Upper lobe of left lung (tissue), 6 donors: ENCODE data around the gene CDC45. TPM values are rescaled to one million over a fixed set of nuclear protein-coding genes. Genes with fewer than 3 reads are reported as not detected.

ENCODE experiments used
- ATAC-seq, 2 donors: fragments of 200-7000 bp; cut with Tn5 transposase; one replicate each; pipeline ENCODE4 v1.9.1; 2022; ENCODE audit warnings: mild to moderate bottlenecking in 2 of 2, moderate library complexity in 2 of 2; ENCODE audit not compliant: low FRiP score in 2 of 2
- DNase-seq, 2 donors: peaks; one replicate each; pipeline ENCODE4 v3.0.0-alpha.2; 2019 to 2020
- H3K27ac ChIP-seq, 4 donors: fragments of 200-600 bp; sonication (generic); one replicate each; pipeline ENCODE4 v1.5.1; 2016 to 2019
- H3K27me3 ChIP-seq, 4 donors: fragments of 200-600 bp; sonication (generic); one replicate each; pipeline ENCODE4 v1.5.1; 2017 to 2019
- H3K36me3 ChIP-seq, 4 donors: fragments of 200-600 bp; sonication (generic); one replicate each; pipeline ENCODE4 v1.5.1; 2016 to 2019
- H3K4me1 ChIP-seq, 4 donors: fragments of 200-600 bp; sonication (generic); one replicate each; pipeline ENCODE4 v1.5.1; 2018 to 2019
- H3K4me3 ChIP-seq, 4 donors: fragments of 200-600 bp; sonication (generic); one replicate each; pipeline ENCODE4 v1.5.1; 2017 to 2019; ENCODE audit warnings: mild to moderate bottlenecking in 2 of 4, moderate library complexity in 1 of 4
- H3K9me3 ChIP-seq, 4 donors: fragments of 200-600 bp; sonication (generic); one replicate each; pipeline ENCODE4 v1.5.1; 2018 to 2019
- CTCF ChIP-seq, 6 experiments: fragments of 450-650 bp in 4 of 6; fragments of 200-600 bp in 2 of 6; sonication (generic) in 2 of 6; IDR thresholded peaks; one replicate each; pipeline ENCODE4 v1.5.1; 2016 to 2019; ENCODE audit warnings: antibody characterized with exemption in 6 of 6
- EP300 ChIP-seq, 4 donors: sonication (generic); formaldehyde crosslinking; IDR thresholded peaks; one replicate each; pipeline ENCODE4 v1.5.1; 2017; ENCODE audit warnings: antibody characterized with exemption in 4 of 4, control low read depth in 2 of 4
- POLR2A ChIP-seq, 4 donors: fragments of 450-650 bp; IDR thresholded peaks; one replicate each; pipeline ENCODE4 v1.5.1; 2016 to 2017; ENCODE audit warnings: antibody characterized with exemption in 4 of 4, mild to moderate bottlenecking in 2 of 4
- POLR2AphosphoS5 ChIP-seq, 2 donors: sonication (generic); formaldehyde crosslinking; IDR thresholded peaks; one replicate each; pipeline ENCODE4 v1.5.1; 2017; ENCODE audit warnings: antibody characterized with exemption in 2 of 2
- WGBS, 2 donors: methylation state at CpG; one replicate each; pipeline ENCODE4 v1.1.5; 2017 to 2018; 5-methylcytosine and 5-hydroxymethylcytosine counted together
- total RNA-seq, 6 donors: library from RNA; depleted of rRNA in 4 of 6; stranded (reverse); fragments of >200 nt in 4 of 6; gene quantifications; one replicate each; pipeline versions ENCODE4 v1.1.0 to v1.2.1, GENCODE V29; 2016 to 2021
- donor health status: DM: no; HTN: no; CAD: no; lungs with moderate emphysema.
- donor health status: DM: no; HTN: yes; CAD: no; lungs with severe emphysema.

The CDC45 gene
- total RNA-seq, 6 donors from 2014 or later: 0.44 to 3.2 (median 1.8) TPM; not detected in 1

GRCh38 chr22:19472233-19472632 lies 7.5 kb upstream of the CDC45 start:
- no peak overlapping the region for H3K4me3 ChIP-seq
- no peak for TF ChIP-seq EP300 (IDR thresholded peaks at IDR 0.05)
- TF ChIP-seq POLR2A (IDR thresholded peaks at IDR 0.05): no peak
- TF ChIP-seq POLR2AphosphoS5 (IDR thresholded peaks at IDR 0.05): no peak
- TF ChIP-seq CTCF (IDR thresholded peaks at IDR 0.05): no peak
- H3K27ac ChIP-seq: no peak overlapping the region
- ATAC-seq: no peak
- no peaks in the 10 kb centered on the region for H3K9me3 ChIP-seq
- DNase-seq: no peak
- H3K36me3 ChIP-seq: peaks cover 26 to 83% (median 74%) of the 10 kb centered on the region in 4 donors
- WGBS, 2 donors: 91 to 96% methylated on average over 8 of the region's 8 CpGs
- peaks cover 3 to 15% (median 12%) of the 10 kb centered on the region in 4 donors for H3K4me1 ChIP-seq
- H3K27me3 ChIP-seq: no peaks in the 10 kb centered on the region

DNA sequence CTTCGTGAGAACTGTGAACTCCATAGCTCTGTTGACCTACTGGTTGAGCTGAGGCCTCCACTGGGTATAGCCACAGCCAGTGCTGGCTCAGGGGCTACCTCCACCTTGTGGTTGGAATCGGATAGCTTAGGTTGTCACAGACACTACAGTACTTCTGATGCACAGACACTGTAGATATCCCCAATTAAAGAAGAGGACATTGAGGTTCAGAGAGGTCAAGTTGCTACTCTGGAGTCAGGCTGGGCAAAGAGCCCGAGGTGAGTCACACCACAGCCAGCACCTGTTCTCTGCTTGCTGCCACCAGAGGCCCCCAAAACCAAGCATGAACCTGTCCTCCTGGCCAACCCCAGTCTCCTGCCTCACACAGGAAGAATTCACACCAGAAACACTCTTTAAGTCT lies 6.1 kb upstream of the CDC45 start:
- no peak overlapping the region for H3K4me3 ChIP-seq
- no peak for TF ChIP-seq EP300 (IDR thresholded peaks at IDR 0.05)
- no peak for TF ChIP-seq POLR2A (IDR thresholded peaks at IDR 0.05)
- H3K27ac ChIP-seq: no peak overlapping the region
- H3K36me3 ChIP-seq: peaks cover 16 to 70% (median 61%) of the 10 kb centered on the region in 4 donors
- DNase-seq (no peak), ATAC-seq (no peak)
- no peaks in the 10 kb centered on the region for H3K27me3 ChIP-seq
- H3K9me3 ChIP-seq: no peaks in the 10 kb centered on the region
- peaks cover 14 to 28% (median 21%) of the 10 kb centered on the region in 4 donors for H3K4me1 ChIP-seq
- 70 to 74% methylated on average over 2 to 3 of the region's 3 CpGs for WGBS, 2 donors

GRCh38 chr22:19476023-19476422 lies 3.7 kb upstream of the CDC45 start:
- no peak for ATAC-seq
- TF ChIP-seq POLR2A (IDR thresholded peaks at IDR 0.05) (no peak), POLR2AphosphoS5 (IDR thresholded peaks at IDR 0.05) (no peak), EP300 (IDR thresholded peaks at IDR 0.05) (no peak), CTCF (IDR thresholded peaks at IDR 0.05) (no peak)
- H3K27ac ChIP-seq: no peak overlapping the region

DNA sequence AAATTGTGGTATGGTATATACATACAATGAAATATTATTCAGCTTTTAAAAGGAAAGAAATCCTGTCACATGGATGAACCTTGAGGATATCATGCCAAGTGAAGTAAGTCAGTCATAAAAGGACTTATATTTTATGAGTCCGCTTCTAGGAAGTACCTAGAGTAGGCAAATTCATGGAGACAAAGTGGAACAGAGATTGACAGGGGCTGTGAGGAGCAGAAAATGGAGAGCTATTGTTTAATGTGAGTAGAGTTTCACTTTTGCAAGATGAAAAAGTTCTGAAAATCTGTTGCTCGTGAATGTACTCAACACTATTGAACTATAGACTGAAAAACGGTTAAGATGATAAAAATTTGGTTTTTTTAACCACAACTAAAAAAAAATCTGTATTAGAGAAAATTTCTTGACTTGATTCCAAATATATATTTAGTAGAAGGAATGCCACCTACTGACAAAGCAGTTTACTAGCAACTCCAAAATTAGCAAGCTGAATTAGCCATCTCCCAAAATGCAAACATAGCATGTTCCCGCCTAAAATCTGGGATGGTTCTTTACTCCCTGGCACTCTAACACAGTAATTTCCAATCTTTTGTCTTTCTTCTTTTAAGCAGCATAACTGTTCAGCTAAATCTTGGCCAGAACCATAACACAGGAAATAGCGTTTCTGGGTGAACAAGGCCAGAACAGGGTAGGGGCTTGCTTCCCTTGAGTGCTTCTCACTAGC lies 2.2 kb upstream of the CDC45 start:
- TF ChIP-seq CTCF (IDR thresholded peaks at IDR 0.05): no peak
- no peak for TF ChIP-seq POLR2AphosphoS5 (IDR thresholded peaks at IDR 0.05)
- TF ChIP-seq EP300 (IDR thresholded peaks at IDR 0.05): no peak
- no peak for TF ChIP-seq POLR2A (IDR thresholded peaks at IDR 0.05)
- Histone ChIP-seq H3K4me3 (peak overlapping the region in 3 of 4 donors; percentile 81 to 95 (median 92)), H3K27me3 (no peaks in the 10 kb centered on the region), H3K9me3 (no peaks in the 10 kb centered on the region), H3K4me1 (peaks cover 18 to 34% (median 27%) of the 10 kb centered on the region in 4 donors), H3K27ac (peak overlapping the region; percentile 94 to 98 (median 96)), H3K36me3 (peaks cover 5 to 31% (median 24%) of the 10 kb centered on the region in 4 donors)
- 21 to 23% methylated on average over 5 of the region's 5 CpGs for WGBS, 2 donors
- DNase-seq (no peak), ATAC-seq (no peak)

More at GRCh38 chr22:19476023-19476422, 3.7 kb upstream of the CDC45 start:
- Histone ChIP-seq H3K36me3 (peaks cover 12 to 45% (median 37%) of the 10 kb centered on the region in 4 donors), H3K4me3 (no peak overlapping the region), H3K9me3 (no peaks in the 10 kb centered on the region), H3K4me1 (peaks cover 18 to 34% (median 27%) of the 10 kb centered on the region in 4 donors), H3K27me3 (no peaks in the 10 kb centered on the region)
- WGBS, 2 donors: 80 to 85% methylated on average over 3 of the region's 3 CpGs
- no peak for DNase-seq

DNA sequence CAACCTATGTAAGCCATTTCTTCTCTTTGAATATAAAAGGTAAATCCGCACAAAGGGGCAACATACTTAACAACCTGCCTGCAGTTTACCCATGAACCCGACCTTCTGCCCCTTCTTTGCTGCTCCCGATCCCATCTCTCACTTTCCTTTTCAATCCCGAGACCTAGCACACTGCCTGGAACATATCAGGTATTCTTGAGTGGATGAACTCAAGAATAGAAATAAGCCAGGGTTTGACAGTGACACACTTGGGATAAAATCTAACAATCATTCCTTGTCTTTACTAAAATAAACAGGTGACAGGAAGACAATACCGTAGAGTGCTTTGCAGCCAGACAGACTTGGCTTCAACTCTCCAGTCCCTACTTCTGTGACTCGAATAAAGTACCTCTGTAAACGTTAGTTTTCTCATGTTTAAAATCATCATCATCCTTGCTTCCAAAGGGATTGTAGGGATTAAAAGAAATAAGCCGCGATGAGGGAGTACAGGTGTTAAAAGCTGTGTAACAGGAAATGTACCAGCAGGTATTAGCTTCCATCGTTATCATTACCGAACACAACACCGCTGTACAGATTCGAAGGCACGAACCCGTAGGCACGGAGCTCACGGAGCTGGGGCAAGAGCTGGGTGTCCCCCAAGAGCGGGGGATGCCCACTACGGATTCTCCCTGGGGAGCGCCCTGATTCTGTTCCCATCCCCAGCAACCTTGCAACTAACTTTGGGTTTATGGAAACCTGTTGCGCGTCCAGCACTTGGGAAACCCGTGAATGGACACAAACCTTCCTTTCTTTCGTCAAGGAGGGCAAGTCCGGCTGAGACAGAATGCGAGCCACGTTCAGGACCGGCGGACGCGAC lies 1.4 kb upstream of the CDC45 start:
- ATAC-seq (no peak), DNase-seq (no peak)
- peak in 1 of 6 experiments; percentile 8 for TF ChIP-seq CTCF (IDR thresholded peaks at IDR 0.05)
- TF ChIP-seq EP300 (IDR thresholded peaks at IDR 0.05): no peak
- no peak for TF ChIP-seq POLR2A (IDR thresholded peaks at IDR 0.05)
- TF ChIP-seq POLR2AphosphoS5 (IDR thresholded peaks at IDR 0.05): no peak
- Histone ChIP-seq H3K4me1 (peaks cover 18 to 34% (median 27%) of the 10 kb centered on the region in 4 donors), H3K27me3 (no peaks in the 10 kb centered on the region), H3K9me3 (no peaks in the 10 kb centered on the region), H3K36me3 (peaks cover 5 to 23% (median 16%) of the 10 kb centered on the region in 4 donors), H3K4me3 (peak overlapping the region; percentile 70 to 95 (median 86)), H3K27ac (peak overlapping the region; percentile 94 to 98 (median 96))
- 1 to 3% methylated on average over 20 to 31 of the region's 31 CpGs for WGBS, 2 donors
